ENCODE measurements around the gene THRAP3. TPM values are rescaled to one million over a fixed set of nuclear protein-coding genes. Genes with fewer than 3 reads are reported as not detected.
A peak's percentile ranks its signal among the peaks of the same experiment; 100 is the strongest.

The THRAP3 gene
- polyA plus RNA-seq, 1 of the 3 experiments (the other 2 are of a cell fraction), result 33.7 TPM

GRCh38 chr1:36176106-36176949 is 47.9 kb upstream of the THRAP3 start:
- Histone ChIP-seq H3K36me3 (replicated peaks in 1 of 2; ENCODE audit: control insufficient read depth in 1 of 2, insufficient read depth in 2 of 2, low read length in 1 of 2) (peaks cover 59 to 78% of the 10 kb centered on the region in 2 experiments), H3K9me2 (no peaks in the 10 kb centered on the region), H3F3A (replicated peaks; ENCODE audit: insufficient read depth) (peaks cover 7% of the 10 kb centered on the region), H4K20me1 (ENCODE audit: insufficient read depth) (peaks cover 38% of the 10 kb centered on the region), H3K27me3 (ENCODE audit: insufficient read depth) (no peaks in the 10 kb centered on the region), H3K9ac (no peak overlapping the region), H3K4me3 (ENCODE audit: low read depth in 2 of 2, low read length in 1 of 2) (no peak overlapping the region), H3K4me1 (ENCODE audit: control insufficient read depth in 1 of 2, insufficient read depth in 2 of 2, low read depth in 1 of 2, low read length in 1 of 2) (peaks cover 0 to 15% of the 10 kb centered on the region in 2 experiments; a peak in 2 of 4 replicates), H3K9me3 (no peaks in the 10 kb centered on the region), H3K79me2 (ENCODE audit: insufficient read depth) (peaks cover 55% of the 10 kb centered on the region), H3K27ac (ENCODE audit: low read depth in 2 of 2, low read length in 1 of 2) (peak overlapping the region in 1 of 2 experiments; percentile 46; a peak in 1 of 4 replicates), H2AFZ (ENCODE audit: low read depth) (no peak overlapping the region), H3K4me2 (no peak overlapping the region)
- ChIA-PET POLR2A (no interaction called here), CTCF (interaction anchor here (1.5 kb wide), 1 partner anchor 12 kb away, joined by 5 read pairs; no protein-coding TSS in a partner anchor)
- WGBS (ENCODE audit: low lambda C conversion rate), result 97% methylated on average over 31 of the region's 76 CpGs
- TF ChIP-seq CHD2 (IDR thresholded peaks at IDR 0.05; ENCODE audit: low read length, partially characterized antibody) (no peak), GATA2 (CRISPR knock-in tag; IDR thresholded peaks at IDR 0.05) (no peak), CTCF (IDR thresholded peaks at IDR 0.05) (no peak), EP300 (IDR thresholded peaks at IDR 0.05; ENCODE audit: borderline replicate concordance in 1 of 2, low read depth in 1 of 2, low read length in 1 of 2) (no peak), EZH2phosphoT487 (IDR thresholded peaks at IDR 0.05; ENCODE audit: borderline replicate concordance, low read depth) (no peak), MEF2A (IDR thresholded peaks at IDR 0.05; ENCODE audit: borderline replicate concordance, low read depth) (no peak), SIN3A (IDR thresholded peaks at IDR 0.05; ENCODE audit: borderline replicate concordance, low read depth, low read length) (no peak), YY1 (IDR thresholded peaks at IDR 0.05; ENCODE audit: low read depth) (no peak)
- no peak for DNase-seq

DNA sequence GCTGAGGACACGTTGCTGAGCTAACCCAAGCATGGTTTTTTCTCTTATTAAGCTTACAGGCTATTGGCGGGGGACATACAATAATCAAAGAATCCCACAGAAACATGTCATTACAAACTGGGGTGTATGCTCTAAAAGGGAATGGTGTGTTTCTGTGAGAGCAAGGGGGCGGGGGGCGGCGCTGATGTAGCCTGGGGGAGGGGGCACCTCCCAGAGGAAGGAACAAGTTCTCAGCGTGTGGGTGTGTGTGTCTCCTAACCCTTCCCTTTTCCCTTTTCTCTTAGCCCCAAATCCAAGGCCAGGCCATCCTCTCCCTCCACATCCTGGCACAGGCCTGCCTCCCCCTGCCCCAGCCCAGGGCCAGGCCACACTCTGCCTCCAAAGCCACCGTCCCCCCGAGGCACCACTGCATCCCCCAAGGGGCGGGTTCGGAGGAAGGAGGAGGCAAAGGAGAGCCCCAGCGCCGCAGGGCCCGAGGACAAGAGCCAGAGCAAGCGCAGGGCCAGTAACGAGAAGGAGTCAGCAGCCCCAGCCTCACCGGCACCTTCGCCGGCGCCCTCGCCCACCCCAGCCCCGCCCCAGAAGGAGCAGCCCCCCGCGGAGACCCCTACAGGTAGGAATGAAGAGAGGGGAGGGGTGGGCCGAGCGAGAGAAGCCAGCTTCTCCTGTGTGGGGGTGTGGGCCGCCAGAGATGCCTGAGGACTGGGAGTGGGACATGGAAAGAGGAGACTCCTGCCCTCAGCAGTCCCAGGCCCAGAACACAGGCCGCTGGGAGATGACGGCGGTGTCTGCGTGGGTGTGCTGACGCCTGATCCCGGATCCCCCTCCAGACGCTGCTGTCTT is 46.4 kb upstream of the THRAP3 start:
- DNase-seq, result no peak
- Histone ChIP-seq H3K4me1 (ENCODE audit: control insufficient read depth in 1 of 2, insufficient read depth in 2 of 2, low read depth in 1 of 2, low read length in 1 of 2) (peaks cover 2 to 6% of the 10 kb centered on the region in 2 experiments; a peak in 3 of 4 replicates), H3K27me3 (ENCODE audit: insufficient read depth) (no peaks in the 10 kb centered on the region), H4K20me1 (ENCODE audit: insufficient read depth) (peaks cover 28% of the 10 kb centered on the region; the same call in 1 of the 2 replicates), H3K4me3 (ENCODE audit: low read depth in 2 of 2, low read length in 1 of 2) (no peak overlapping the region), H3K36me3 (replicated peaks in 1 of 2; ENCODE audit: control insufficient read depth in 1 of 2, insufficient read depth in 2 of 2, low read length in 1 of 2) (peaks cover 53 to 67% of the 10 kb centered on the region in 2 experiments), H3F3A (replicated peaks; ENCODE audit: insufficient read depth) (peaks cover 14% of the 10 kb centered on the region), H3K27ac (ENCODE audit: low read depth in 2 of 2, low read length in 1 of 2) (no peak overlapping the region), H2AFZ (ENCODE audit: low read depth) (no peak overlapping the region), H3K4me2 (no peak overlapping the region), H3K9me2 (no peaks in the 10 kb centered on the region), H3K79me2 (ENCODE audit: insufficient read depth) (peaks cover 40% of the 10 kb centered on the region), H3K9ac (no peak overlapping the region), H3K9me3 (no peaks in the 10 kb centered on the region)
- WGBS (ENCODE audit: low lambda C conversion rate), result 99% methylated on average over 17 of the region's 33 CpGs
- TF ChIP-seq FOSL2 (IDR thresholded peaks at IDR 0.05; ENCODE audit: borderline replicate concordance, low read depth) (no peak), RXRA (IDR thresholded peaks at IDR 0.05; ENCODE audit: borderline replicate concordance, low read depth) (no peak), RAD21 (IDR thresholded peaks at IDR 0.05; ENCODE audit: low read length) (no peak), YY1 (IDR thresholded peaks at IDR 0.05; ENCODE audit: low read depth) (no peak), FOXM1 (IDR thresholded peaks at IDR 0.05; ENCODE audit: low read depth) (no peak), NRF1 (IDR thresholded peaks at IDR 0.05; ENCODE audit: low read depth, low read length) (no peak)
- CTCF ChIA-PET, result no interaction called here
- POLR2A ChIA-PET, result no interaction called here
